Cardiac fibroblast (primary cell): ENCODE measurements around the gene PROZ.
"Not testable (repeated sequence)": the region's sequence is repeated elsewhere in the genome, so short reads cannot be mapped to it uniquely, and the experiment has no call there.

Source experiments
- DNase-seq, 2 donors: peaks; one replicate each; pipeline versions ENCODE4 v3.0.0 to v3.0.0-alpha.2; 2010; ENCODE audit warnings: low read depth in 2 of 2
- H3K4me3 ChIP-seq, 2 donors: replicated peaks in 1 of 2; 1 replicate in 1 of 2; 2 replicates in 1 of 2; pipeline ENCODE4 v1.5.1; 2011; ENCODE audit warnings: low read depth in 2 of 2, low read length in 2 of 2, mild to moderate bottlenecking in 2 of 2, moderate library complexity in 1 of 2
- TF ChIP-seq, protein P1 (sequence below): IDR thresholded peaks from one replicate; pipeline ENCODE4 v1.5.1; 2011; ENCODE audit warnings: low read depth, mild to moderate bottlenecking, low read length, inconsistent platforms

Gene PROZ, protein sequence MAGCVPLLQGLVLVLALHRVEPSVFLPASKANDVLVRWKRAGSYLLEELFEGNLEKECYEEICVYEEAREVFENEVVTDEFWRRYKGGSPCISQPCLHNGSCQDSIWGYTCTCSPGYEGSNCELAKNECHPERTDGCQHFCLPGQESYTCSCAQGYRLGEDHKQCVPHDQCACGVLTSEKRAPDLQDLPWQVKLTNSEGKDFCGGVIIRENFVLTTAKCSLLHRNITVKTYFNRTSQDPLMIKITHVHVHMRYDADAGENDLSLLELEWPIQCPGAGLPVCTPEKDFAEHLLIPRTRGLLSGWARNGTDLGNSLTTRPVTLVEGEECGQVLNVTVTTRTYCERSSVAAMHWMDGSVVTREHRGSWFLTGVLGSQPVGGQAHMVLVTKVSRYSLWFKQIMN

DNA sequence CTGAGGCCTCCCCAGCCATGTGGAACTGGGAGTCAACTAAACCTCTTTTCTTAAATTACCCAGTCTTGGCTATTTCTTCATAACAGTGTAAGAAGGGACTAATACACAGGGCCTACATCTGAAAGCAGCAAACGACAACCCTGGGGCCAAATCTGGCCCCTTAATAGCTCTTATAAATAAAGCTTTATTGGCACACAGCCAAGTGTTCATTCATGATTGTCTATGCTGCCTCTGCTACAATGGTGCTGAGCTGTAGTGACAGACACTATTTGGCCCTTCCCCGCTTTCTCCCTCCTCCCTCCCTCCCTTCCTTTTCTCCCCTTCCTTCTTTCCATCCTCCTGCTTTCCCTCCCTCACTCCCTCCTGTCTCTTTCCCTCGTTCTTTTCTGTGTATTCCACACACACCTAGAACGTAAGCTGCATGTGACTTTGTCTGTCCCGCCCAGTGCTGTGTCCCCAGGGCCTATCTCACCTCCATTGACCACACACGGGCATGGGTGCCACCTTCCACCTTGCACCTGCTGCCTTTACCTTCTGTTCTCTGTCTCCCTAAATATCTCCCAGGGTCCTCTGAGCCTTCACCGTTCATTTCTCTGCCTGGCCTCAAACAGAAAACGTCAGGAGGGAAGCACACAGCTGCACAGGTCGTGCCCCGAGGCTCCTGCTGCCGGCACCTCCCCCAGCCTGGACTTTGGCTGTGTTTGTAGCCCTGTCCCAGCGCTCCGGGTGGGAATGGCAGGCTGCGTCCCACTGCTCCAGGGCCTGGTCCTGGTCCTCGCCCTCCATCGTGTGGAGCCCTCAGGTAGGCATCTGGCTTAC, at the start of gene PROZ:
Gene PROZ, plus strand, starts transcription at position 720 of the 819 bp plus-strand sequence. Its CDS starts 13 bp downstream, at position 733.
- no peak within 1 kb of the TSS for H3K4me3 ChIP-seq
- DNase-seq, result no peak
- TF ChIP-seq, protein P1, sequence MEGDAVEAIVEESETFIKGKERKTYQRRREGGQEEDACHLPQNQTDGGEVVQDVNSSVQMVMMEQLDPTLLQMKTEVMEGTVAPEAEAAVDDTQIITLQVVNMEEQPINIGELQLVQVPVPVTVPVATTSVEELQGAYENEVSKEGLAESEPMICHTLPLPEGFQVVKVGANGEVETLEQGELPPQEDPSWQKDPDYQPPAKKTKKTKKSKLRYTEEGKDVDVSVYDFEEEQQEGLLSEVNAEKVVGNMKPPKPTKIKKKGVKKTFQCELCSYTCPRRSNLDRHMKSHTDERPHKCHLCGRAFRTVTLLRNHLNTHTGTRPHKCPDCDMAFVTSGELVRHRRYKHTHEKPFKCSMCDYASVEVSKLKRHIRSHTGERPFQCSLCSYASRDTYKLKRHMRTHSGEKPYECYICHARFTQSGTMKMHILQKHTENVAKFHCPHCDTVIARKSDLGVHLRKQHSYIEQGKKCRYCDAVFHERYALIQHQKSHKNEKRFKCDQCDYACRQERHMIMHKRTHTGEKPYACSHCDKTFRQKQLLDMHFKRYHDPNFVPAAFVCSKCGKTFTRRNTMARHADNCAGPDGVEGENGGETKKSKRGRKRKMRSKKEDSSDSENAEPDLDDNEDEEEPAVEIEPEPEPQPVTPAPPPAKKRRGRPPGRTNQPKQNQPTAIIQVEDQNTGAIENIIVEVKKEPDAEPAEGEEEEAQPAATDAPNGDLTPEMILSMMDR, result no peak

DNA sequence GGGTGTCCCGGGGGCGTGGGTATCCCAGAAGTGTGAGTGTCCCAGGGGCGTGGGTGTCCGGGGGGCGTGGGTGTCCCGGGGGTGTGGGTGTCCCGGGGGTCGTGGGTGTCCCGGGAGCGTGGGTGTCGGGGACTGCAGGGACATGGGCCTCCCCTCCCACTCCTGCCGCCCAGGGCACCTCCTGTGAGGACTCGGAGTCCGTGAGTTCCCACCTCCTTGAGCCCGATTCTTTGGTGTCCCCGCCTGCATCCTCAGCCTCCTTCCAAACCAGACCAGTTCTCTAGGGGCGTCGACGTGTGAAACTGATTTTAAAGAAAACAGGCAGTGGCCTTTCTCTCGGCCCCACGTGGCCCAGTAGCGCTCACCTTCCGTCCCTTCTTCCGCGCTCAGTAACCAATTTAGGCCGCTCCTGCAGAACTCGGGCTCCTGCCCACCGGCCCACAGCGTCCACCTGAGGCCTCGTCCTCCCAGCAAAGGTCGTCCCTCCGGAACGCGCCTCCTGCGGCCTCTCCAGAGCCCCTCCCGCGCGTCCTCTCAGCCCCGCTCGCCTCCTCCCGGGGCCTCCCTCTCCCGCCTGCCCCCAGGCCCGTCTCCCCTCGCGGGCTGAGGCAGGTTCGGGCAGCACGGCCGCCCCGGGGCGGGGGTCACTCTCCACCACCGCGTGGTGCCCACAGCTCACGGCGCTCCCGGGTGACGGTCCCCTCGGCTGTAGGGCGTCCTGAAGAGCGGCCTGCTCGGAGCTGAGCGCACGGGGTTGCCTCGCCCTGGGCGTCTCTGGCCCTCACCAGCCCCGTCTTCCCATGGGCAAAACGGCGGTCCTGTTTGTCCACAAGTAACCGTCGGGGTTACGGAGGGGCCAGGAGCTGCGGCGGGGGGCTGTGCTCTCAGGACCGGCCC, 49.0 kb upstream of the PROZ start:
- DNase-seq, result no peak
- H3K4me3 ChIP-seq, result no peak overlapping the region
- TF ChIP-seq, protein P1, result no peak

DNA sequence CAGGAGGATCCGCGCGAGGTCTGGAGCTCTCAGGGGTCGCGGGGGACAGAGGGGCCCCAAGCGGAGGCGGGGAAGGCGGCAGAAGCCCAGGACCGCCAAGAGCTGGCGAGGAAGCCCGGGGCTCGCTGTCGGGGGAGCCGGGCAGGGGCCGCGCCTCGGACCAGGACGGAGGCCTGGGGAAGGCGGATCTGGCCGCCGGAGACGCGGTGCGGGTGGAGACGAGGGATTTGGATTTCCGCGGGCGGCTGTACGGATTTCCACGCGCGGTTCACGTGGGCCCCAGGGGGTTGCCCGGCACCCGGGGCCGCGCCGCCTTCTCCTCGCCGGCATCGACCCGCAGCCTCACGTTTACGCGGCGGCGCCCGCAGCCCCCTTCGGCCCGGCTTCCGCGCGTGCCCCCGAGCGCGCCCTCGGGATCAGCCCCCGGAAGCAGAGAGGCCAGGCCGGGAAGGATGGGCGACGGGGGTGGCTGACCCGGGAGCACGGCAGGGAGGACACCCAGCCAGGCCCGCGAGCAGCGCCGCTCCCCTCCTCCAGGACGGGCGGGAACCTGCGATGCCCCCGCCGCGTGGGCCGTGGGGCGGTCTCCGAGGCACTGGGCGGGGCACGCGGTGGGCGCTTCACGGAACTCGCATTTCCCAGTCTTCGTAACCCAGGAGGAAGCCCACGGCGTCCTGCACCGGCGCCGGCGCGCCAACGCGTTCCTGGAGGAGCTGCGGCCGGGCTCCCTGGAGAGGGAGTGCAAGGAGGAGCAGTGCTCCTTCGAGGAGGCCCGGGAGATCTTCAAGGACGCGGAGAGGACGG, 48.2 kb upstream of the PROZ start:
- H3K4me3 ChIP-seq, result peak overlapping the region in 1 of 2 donors; percentile 5
- peak in 1 of 2 donors; percentile 7 for DNase-seq
- TF ChIP-seq, protein P1, result no peak

DNA sequence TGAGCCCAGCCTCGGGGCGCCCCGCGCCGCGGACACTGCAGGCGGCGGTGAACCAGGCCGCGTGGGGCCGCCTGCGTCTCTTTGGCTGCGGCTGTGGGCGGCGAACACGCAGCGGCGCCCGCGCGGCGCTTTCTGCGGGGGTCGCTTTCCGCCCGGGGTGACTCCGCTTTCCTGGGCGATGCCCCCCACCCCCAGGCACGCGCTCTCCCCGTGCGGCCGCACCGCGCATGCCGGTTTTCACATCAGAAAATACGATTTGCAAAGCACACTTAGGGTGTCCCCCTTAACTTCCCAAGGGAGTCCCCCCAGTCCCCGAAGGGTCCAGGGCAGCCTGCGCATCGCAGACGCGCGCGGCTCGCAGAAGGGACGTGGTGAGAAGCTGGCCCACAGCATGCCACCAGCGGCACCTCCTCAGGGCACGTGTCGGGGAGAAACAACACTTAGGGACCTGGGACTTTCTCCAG, 47.6 kb upstream of the PROZ start:
- no peak overlapping the region for H3K4me3 ChIP-seq
- TF ChIP-seq, protein P1, result no peak
- DNase-seq, result no peak

DNA sequence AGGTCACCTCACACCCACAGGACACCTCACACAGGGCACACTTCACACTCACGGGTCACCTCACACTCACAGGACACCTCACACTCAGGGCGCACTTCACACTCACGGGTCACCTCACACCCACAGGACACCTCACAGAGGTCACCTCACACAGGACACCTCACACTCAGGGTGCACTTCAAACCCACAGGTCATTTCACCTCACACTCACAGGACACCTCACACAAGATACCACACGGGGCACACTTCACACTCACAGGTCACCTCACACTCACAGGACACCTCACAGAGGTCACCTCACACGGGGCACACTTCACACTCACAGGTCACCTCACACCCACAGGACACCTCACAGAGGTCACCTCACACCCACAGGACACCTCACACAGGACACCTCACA, 46.6 kb upstream of the PROZ start:
- not testable (repeated sequence) for H3K4me3 ChIP-seq, DNase-seq

DNA sequence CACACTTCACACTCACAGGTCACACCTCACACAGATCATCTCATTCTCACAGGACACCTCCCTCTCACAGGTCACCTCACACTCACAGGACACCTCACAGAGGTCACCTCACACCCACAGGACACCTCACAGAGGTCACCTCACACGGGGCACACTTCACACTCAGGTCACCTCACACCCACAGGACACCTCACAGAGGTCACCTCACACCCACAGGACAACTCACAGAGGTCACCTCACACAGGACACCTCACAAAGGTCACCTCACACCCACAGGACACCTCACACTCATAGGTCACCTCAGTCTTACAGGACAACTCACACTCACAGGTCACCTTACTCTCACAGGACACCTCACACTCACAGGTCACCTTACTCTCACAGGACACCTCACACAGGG, 46.0 kb upstream of the PROZ start:
- not testable (repeated sequence) for DNase-seq, H3K4me3 ChIP-seq
